CD4-positive, alpha-beta T cell (primary cell): Measurements from ENCODE around the gene XRCC5. TPM values are rescaled to one million over a fixed set of nuclear protein-coding genes. Genes with fewer than 3 reads are reported as not detected.
A peak's percentile ranks its signal among the peaks of the same experiment; 100 is the strongest.

ENCODE experiments used
- ATAC-seq: fragments of 200-7000 bp; cut with Tn5 transposase; one replicate; pipeline ENCODE4 v1.10.0; 2022; ENCODE audit warnings: mild to moderate bottlenecking; ENCODE audit not compliant: poor library complexity
- CTCF ChIA-PET: fragments of 350-600 bp; sonication (Branson Sonifier 250); formaldehyde crosslinking; loops from one replicate; lab custom pipeline; 2021; ENCODE audit warnings: antibody characterized with exemption, inconsistent platforms; lab: Charles Lee
- POLR2A ChIA-PET: fragments of 350-600 bp; sonication (Branson Sonifier 250); formaldehyde crosslinking; loops from one replicate; lab custom pipeline; 2021; ENCODE audit warnings: antibody characterized with exemption, inconsistent platforms; lab: Charles Lee
- DNase-seq, 14 experiments: peaks; one replicate each; pipeline ENCODE4 v3.0.0-alpha.2; 2013 to 2020; ENCODE audit warnings: mixed read lengths in 2 of 14
- H3K27ac ChIP-seq, 2 donors: one replicate each; pipeline versions ENCODE4 v1.5.1 to v1.7.0; 2013; ENCODE audit warnings: low read length in 2 of 2, low read depth in 1 of 2, mild to moderate bottlenecking in 1 of 2
- H3K27me3 ChIP-seq, 2 experiments: 1 replicate in 1 of 2; 2 replicates in 1 of 2; pipeline versions ENCODE4 v1.6.1 to v1.7.0; 2013; ENCODE audit warnings: low read length in 2 of 2, control low read depth in 1 of 2, mild to moderate bottlenecking in 1 of 2, moderate library complexity in 1 of 2; ENCODE audit not compliant: insufficient read depth in 2 of 2, control insufficient read depth in 1 of 2
- H3K36me3 ChIP-seq: one replicate; pipeline ENCODE4 v1.6.1; 2013; ENCODE audit warnings: low read length, control low read depth; ENCODE audit not compliant: insufficient read depth
- H3K4me1 ChIP-seq: one replicate; pipeline ENCODE4 v1.6.1; 2013; ENCODE audit warnings: low read length, control low read depth; ENCODE audit not compliant: insufficient read depth
- H3K4me3 ChIP-seq: one replicate; pipeline ENCODE4 v1.5.1; 2013; ENCODE audit warnings: mild to moderate bottlenecking, low read length, moderate library complexity
- H3K9me3 ChIP-seq, 2 experiments: 1 replicate in 1 of 2; 2 replicates in 1 of 2; pipeline versions ENCODE4 v1.6.1 to v1.7.0; 2013; ENCODE audit warnings: low read length in 2 of 2, mild to moderate bottlenecking in 2 of 2, control low read depth in 1 of 2, moderate library complexity in 1 of 2; ENCODE audit not compliant: control insufficient read depth in 1 of 2, insufficient read depth in 1 of 2
- H3K27ac Mint-ChIP-seq: one replicate; pipeline ENCODE4 v1.8.0; 2020; ENCODE audit warnings: mixed read lengths
- H3K27me3 Mint-ChIP-seq: one replicate; pipeline ENCODE4 v1.8.0; 2021; ENCODE audit warnings: mixed read lengths
- H3K36me3 Mint-ChIP-seq: one replicate; pipeline ENCODE4 v1.8.0; 2021; ENCODE audit warnings: low read depth, mixed read lengths
- H3K4me1 Mint-ChIP-seq: one replicate; pipeline ENCODE4 v1.8.0; 2021; ENCODE audit warnings: low read depth, mixed read lengths
- H3K4me3 Mint-ChIP-seq: one replicate; pipeline ENCODE4 v1.8.0; 2020; ENCODE audit warnings: mild to moderate bottlenecking, mixed read lengths
- H3K9me3 Mint-ChIP-seq: one replicate; pipeline ENCODE4 v1.8.0; 2020; ENCODE audit warnings: mixed read lengths
- intact Hi-C, 2 experiments: fragments of 100-400 bp; cut with DNase I in 1 of 2; cut with micrococcal nuclease in 1 of 2; formaldehyde crosslinking; loops; one replicate each; pipeline versions ENCODE4 v1.15.1 to v1.9.0; 2023 to 2025; cut with DNase I, micrococcal nuclease
- total RNA-seq, 174 experiments: library from RNA in 2 of 174; stranded (reverse) in 2 of 174; gene quantifications; one replicate each; pipeline ENCODE4 v1.2.3 and lab custom pipeline; 2021 to 2026
- TF ChIP-seq, protein P1 (sequence below): fragments of 200-600 bp; IDR thresholded peaks from one replicate; pipeline ENCODE4 v1.8.0; 2022; ENCODE audit warnings: antibody characterized with exemption, mild to moderate bottlenecking

Gene XRCC5
- total RNA-seq, 2 experiments from 2014 or later, result 126 to 129 TPM

- peaks cover 40% of the 10 kb centered on the region for H3K36me3 Mint-ChIP-seq
- intact Hi-C loops, result loop anchor here in 1 of 2 experiments (5.0 kb wide), 1 partner anchor 33 kb away; the partner anchor contains the start of gene XRCC5
- no peaks in the 10 kb centered on the region for H3K27me3 Mint-ChIP-seq
- ATAC-seq, result no peak
- peaks cover 25% of the 10 kb centered on the region for H3K36me3 ChIP-seq
- peak overlapping the region; percentile 64 for H3K27ac Mint-ChIP-seq
- TF ChIP-seq, protein P1, sequence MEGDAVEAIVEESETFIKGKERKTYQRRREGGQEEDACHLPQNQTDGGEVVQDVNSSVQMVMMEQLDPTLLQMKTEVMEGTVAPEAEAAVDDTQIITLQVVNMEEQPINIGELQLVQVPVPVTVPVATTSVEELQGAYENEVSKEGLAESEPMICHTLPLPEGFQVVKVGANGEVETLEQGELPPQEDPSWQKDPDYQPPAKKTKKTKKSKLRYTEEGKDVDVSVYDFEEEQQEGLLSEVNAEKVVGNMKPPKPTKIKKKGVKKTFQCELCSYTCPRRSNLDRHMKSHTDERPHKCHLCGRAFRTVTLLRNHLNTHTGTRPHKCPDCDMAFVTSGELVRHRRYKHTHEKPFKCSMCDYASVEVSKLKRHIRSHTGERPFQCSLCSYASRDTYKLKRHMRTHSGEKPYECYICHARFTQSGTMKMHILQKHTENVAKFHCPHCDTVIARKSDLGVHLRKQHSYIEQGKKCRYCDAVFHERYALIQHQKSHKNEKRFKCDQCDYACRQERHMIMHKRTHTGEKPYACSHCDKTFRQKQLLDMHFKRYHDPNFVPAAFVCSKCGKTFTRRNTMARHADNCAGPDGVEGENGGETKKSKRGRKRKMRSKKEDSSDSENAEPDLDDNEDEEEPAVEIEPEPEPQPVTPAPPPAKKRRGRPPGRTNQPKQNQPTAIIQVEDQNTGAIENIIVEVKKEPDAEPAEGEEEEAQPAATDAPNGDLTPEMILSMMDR, result no peak
- H3K4me1 ChIP-seq, result peaks cover 5% of the 10 kb centered on the region
- ChIA-PET CTCF (no interaction called here), POLR2A (no interaction called here)
- DNase-seq, result no peak
- peaks cover 45% of the 10 kb centered on the region for H3K4me1 Mint-ChIP-seq
- no peaks in the 10 kb centered on the region for H3K27me3 ChIP-seq
- H3K4me3 ChIP-seq, result no peak overlapping the region
- no peak overlapping the region for H3K27ac ChIP-seq
- H3K9me3 ChIP-seq, result no peaks in the 10 kb centered on the region
- H3K4me3 Mint-ChIP-seq, result no peak overlapping the region
- no peaks in the 10 kb centered on the region for H3K9me3 Mint-ChIP-seq
Measured at GRCh38 chr2:216074380-216074779, 34.8 kb upstream of the XRCC5 start.

DNA sequence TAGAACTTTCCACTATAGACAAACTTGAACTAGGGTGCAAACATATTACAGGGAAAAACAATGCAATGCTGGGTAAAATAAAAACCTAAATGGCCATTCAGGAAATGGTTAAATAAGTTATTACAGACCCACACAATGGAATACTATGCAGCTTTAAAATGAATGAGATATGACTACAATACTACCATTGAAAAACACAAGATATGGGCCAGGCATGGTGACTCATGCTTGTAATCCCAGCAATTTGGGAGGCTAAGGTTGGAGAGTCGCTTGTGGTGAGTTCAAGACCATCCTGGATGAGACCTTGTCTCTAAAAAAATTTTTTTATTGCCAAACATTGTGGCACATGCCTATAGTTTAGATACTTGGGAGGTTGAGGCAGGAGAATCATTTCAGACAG is 34.4 kb upstream of the XRCC5 start:
- intact Hi-C loops, result loop anchor here in 1 of 2 experiments (5.0 kb wide), 1 partner anchor 33 kb away; the partner anchor contains the start of gene XRCC5
- no peak for DNase-seq
- no peak overlapping the region for H3K4me3 Mint-ChIP-seq

DNA sequence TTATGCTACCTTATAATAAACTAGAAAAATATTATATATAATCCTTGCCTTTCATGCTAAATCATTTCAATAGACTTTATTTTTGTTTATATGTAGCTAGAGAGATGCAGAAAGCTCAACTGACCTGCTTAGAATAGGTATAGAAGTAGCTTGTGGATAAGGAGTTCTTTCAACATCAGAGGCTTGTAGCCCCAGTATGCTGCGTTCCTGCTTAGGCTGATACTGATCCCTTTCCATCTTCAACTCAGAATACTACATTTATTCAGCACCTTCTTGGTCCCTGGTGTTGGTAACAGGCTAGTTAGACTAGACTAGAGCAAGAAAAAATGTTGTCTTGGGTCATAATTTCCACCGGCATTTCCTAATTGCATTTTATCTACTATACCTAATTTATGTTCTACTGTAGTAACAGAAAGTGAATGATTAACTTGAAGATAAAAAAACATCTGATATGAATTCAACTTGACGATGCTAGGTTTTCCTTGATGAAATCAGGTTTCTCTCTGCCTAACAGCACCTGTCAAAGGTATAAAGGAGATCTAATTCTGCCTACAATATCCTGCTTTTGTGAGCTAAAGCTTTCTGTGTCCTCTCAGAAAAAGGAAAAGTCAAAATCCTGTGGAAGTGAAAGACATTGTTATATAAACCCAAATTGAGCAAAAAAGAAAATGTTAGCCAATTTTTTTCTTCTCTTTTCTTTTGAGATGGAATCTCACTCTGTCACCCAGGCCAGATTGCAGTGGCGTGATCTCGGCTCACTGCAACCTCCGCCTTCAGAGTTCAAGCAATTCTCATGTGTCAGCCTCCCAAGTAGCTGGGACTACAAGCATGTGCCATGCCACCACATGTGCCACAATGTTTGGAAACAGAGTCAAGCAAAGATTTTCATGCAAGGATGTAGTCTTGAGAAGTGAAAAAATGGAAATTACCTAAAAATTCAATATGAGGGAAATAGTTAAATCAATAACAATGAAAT is 33.4 kb upstream of the XRCC5 start:
- Histone ChIP-seq H3K9me3 (no peaks in the 10 kb centered on the region), H3K27ac (no peak overlapping the region), H3K4me1 (peaks cover 7% of the 10 kb centered on the region), H3K4me3 (no peak overlapping the region), H3K27me3 (no peaks in the 10 kb centered on the region), H3K36me3 (peaks cover 25% of the 10 kb centered on the region)
- Mint-ChIP-seq H3K27ac (peak overlapping the region; percentile 48), H3K4me3 (no peak overlapping the region), H3K9me3 (no peaks in the 10 kb centered on the region), H3K27me3 (no peaks in the 10 kb centered on the region), H3K4me1 (peaks cover 47% of the 10 kb centered on the region), H3K36me3 (peaks cover 40% of the 10 kb centered on the region)
- DNase-seq (no peak), ATAC-seq (no peak)
- TF ChIP-seq, protein P1, result no peak
- intact Hi-C loops, result no loop called here
- CTCF ChIA-PET, result interaction anchor here (1.1 kb wide), 1 partner anchor 33 kb away, joined by 4 read pairs; the partner anchor contains the start of gene XRCC5
- POLR2A ChIA-PET, result interaction anchor here (1.2 kb wide), 1 partner anchor 8 kb away, joined by 4 read pairs; no protein-coding TSS in a partner anchor

More for the DNA sequence above, 34.4 kb upstream of the XRCC5 start:
- CTCF ChIA-PET, result interaction anchor here (1.1 kb wide), 1 partner anchor 34 kb away, joined by 4 read pairs; the partner anchor contains the start of gene XRCC5
- POLR2A ChIA-PET, result interaction anchor here (1.2 kb wide), 1 partner anchor 9 kb away, joined by 4 read pairs; no protein-coding TSS in a partner anchor
- TF ChIP-seq, protein P1, result no peak
- ATAC-seq, result no peak
- H3K4me3 ChIP-seq, result no peak overlapping the region
- H3K4me1 Mint-ChIP-seq, result peaks cover 44% of the 10 kb centered on the region
- peaks cover 25% of the 10 kb centered on the region for H3K36me3 ChIP-seq
- peaks cover 5% of the 10 kb centered on the region for H3K4me1 ChIP-seq
- no peaks in the 10 kb centered on the region for H3K9me3 ChIP-seq
- H3K27me3 ChIP-seq, result no peaks in the 10 kb centered on the region
- peaks cover 40% of the 10 kb centered on the region for H3K36me3 Mint-ChIP-seq
- H3K9me3 Mint-ChIP-seq, result no peaks in the 10 kb centered on the region
- no peak overlapping the region for H3K27ac ChIP-seq
- peak overlapping the region; percentile 64 for H3K27ac Mint-ChIP-seq
- no peaks in the 10 kb centered on the region for H3K27me3 Mint-ChIP-seq
